Measurements from ENCODE around the gene PLOD1.
"Not testable (repeated sequence)": the region's sequence is repeated elsewhere in the genome, so short reads cannot be mapped to it uniquely, and the experiment has no call there.

Gene PLOD1

GRCh38 chr1:12005488-12006166, 71.1 kb downstream of the PLOD1 start:
- no peak for DNase-seq (ENCODE audit: low spot score)

GRCh38 chr1:12006167-12006921, 71.8 kb downstream of the PLOD1 start:
- no peak for DNase-seq (ENCODE audit: low spot score)

- DNase-seq (ENCODE audit: low spot score), result no peak
These were observed 72.7 kb downstream of the PLOD1 start for GRCh38 chr1:12007204-12007603.

- not testable (repeated sequence) for DNase-seq (ENCODE audit: low spot score)
These were observed 73.8 kb downstream of the PLOD1 start for GRCh38 chr1:12008355-12008754.

- no peak for DNase-seq (ENCODE audit: low spot score)
These were observed 74.9 kb downstream of the PLOD1 start for GRCh38 chr1:12009318-12009947.

GRCh38 chr1:12010746-12011570, 76.4 kb downstream of the PLOD1 start:
- no peak for DNase-seq (ENCODE audit: low spot score)

GRCh38 chr1:12011998-12012397, 77.5 kb downstream of the PLOD1 start:
- no peak for DNase-seq (ENCODE audit: low spot score)

- no peak for DNase-seq (ENCODE audit: low spot score)
These were observed 78.2 kb downstream of the PLOD1 start for GRCh38 chr1:12012560-12013316.

GRCh38 chr1:12014141-12014991, 79.8 kb downstream of the PLOD1 start:
- DNase-seq (ENCODE audit: low spot score), result peak; percentile 38

GRCh38 chr1:12015001-12015491, 80.5 kb downstream of the PLOD1 start:
- peak; percentile 50 for DNase-seq (ENCODE audit: low spot score)

GRCh38 chr1:12015499-12015898, 81.0 kb downstream of the PLOD1 start:
- DNase-seq (ENCODE audit: low spot score), result no peak

GRCh38 chr1:12016182-12016581, 81.7 kb downstream of the PLOD1 start:
- DNase-seq (ENCODE audit: low spot score), result peak; percentile 53

- peak; percentile 54 for DNase-seq (ENCODE audit: low spot score)
These were observed 85.5 kb downstream of the PLOD1 start for GRCh38 chr1:12019858-12020509.

- DNase-seq (ENCODE audit: low spot score), result no peak
These were observed 87.1 kb downstream of the PLOD1 start for GRCh38 chr1:12021616-12022015.

GRCh38 chr1:12022036-12022435, 87.5 kb downstream of the PLOD1 start:
- DNase-seq (ENCODE audit: low spot score), result no peak

Measured in RKO (cell line).